Measurements from ENCODE around the gene NAE1. TPM values are rescaled to one million over a fixed set of nuclear protein-coding genes. Genes with fewer than 3 reads are reported as not detected.
"Not testable (repeated sequence)": the region's sequence is repeated elsewhere in the genome, so short reads cannot be mapped to it uniquely, and the experiment has no call there.

The NAE1 gene
- 41.2 TPM for total RNA-seq

- peak; percentile 98 for ATAC-seq
These were observed at the start of gene NAE1 for GRCh38 chr16:66830422-66831404. NAE1 (minus strand) TSS chr16:66830976; CDS start chr16:66830899, 77 bp downstream.

- no peak for ATAC-seq
These were observed 47.3 kb upstream of the NAE1 start for GRCh38 chr16:66878067-66878466.

GRCh38 chr16:66874079-66874775 lies 43.5 kb upstream of the NAE1 start:
- no peak for ATAC-seq

GRCh38 chr16:66873685-66874055 lies 42.9 kb upstream of the NAE1 start:
- no peak for ATAC-seq

DNA sequence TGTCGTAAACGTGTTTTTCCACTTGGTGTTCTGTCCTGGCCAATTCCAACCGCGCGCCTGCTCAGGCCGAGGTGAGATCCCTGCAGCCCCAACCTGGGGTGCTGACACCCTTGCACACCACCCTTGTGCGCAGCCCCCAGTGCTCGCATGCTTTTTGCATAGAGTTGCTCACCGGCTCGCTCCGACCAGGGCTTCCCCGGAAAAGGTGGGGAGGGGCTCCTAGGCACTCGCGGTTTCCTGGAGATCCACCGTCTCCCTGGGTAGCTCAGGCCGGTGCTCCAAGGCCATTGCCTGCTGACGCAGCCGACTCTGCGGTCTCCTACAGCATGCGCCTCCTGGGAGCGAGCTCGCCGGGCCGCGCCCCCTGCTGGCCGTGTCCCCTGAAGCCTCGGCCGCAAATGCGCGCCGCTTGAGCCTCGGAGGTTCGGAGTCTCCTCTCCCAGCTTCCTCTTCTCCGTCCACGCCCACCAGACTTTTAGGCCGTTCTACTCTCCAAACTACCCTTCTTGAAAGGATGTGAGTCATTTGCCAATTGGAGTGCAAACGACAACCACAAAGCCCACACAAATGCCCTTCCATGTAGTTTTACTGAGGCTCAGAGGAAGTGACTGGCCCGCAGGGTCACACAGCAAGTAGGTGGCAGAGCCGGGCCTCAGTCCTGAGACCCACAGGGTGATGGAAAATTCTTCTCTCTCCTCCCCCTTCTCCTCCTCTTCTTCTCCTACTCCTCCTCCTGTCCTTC lies 42.3 kb upstream of the NAE1 start:
- ATAC-seq: peak; percentile 91

- ATAC-seq: no peak
These were observed 41.8 kb upstream of the NAE1 start for GRCh38 chr16:66872559-66872942.

- no peak for ATAC-seq
These were observed 41.1 kb upstream of the NAE1 start for GRCh38 chr16:66871840-66872239.

GRCh38 chr16:66871363-66871762 lies 40.6 kb upstream of the NAE1 start:
- ATAC-seq: not testable (repeated sequence)

DNA sequence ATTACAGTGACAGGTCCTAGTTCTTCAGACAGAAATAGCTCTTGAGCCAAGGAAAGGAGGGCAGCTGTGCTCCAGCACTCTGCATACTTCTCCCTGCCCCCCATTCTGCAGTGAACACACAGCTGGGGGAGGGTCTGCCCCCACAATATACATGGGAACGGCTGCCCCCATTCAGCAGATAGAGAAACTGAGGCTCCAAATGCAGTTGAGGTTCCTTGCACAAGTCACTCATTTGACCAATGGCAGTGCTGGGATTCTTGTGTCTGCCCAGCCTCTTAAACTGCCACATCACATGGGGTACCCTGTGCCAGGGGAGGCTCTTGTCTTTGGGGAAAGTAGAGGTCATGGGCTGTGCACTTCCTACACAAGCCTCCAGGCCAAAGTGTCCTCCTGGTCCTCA lies 38.6 kb upstream of the NAE1 start:
- no peak for ATAC-seq

DNA sequence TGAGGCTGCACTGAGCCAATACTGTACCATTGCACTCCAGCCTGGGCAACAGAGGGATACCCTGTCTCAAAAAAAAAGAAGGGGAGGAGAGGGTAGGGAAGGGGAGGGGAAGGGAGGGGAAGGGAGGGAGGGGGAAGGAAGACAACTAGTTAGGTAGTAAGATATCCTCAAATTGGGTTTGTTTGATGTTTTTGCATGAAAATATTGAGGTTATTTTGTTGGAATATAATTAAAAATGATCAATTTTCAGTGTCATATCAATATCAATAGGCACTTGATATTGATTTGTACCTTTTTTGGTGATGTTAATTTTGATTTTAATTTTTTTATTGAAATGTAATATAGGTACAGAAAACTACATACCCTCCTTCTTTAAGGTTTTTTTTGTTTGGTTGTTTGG lies 32.9 kb upstream of the NAE1 start:
- no peak for ATAC-seq

DNA sequence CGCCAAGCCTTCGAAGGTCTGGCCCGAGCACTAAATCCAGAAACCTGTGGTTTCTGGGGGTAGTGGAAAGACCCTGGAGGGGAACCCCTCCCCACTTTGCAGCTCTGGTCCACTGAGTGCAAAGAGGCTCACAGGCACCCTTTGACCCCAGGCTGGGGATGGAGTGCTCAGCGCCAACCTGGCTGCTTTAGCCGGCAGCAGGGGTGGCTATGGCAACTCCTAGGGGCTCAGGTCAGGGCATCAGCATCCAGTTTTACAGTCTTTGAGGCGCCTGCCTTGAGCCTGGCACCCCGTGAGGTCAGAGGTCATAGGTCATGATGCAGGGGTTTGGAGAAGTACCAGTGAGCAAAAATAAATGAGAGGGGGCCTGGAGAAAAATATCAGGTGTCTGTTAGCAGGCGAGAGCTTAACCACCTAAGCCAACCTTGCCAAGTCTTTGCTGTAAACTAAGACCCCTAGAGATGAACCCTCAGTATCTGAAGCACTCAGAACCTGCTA lies 31.3 kb upstream of the NAE1 start:
- ATAC-seq: no peak

- no peak for ATAC-seq
These were observed 28.8 kb upstream of the NAE1 start for GRCh38 chr16:66859397-66860068.

GRCh38 chr16:66858740-66859396 lies 28.1 kb upstream of the NAE1 start:
- ATAC-seq: peak; percentile 50

- no peak for ATAC-seq
These were observed 26.7 kb upstream of the NAE1 start for GRCh38 chr16:66857437-66857836.

DNA sequence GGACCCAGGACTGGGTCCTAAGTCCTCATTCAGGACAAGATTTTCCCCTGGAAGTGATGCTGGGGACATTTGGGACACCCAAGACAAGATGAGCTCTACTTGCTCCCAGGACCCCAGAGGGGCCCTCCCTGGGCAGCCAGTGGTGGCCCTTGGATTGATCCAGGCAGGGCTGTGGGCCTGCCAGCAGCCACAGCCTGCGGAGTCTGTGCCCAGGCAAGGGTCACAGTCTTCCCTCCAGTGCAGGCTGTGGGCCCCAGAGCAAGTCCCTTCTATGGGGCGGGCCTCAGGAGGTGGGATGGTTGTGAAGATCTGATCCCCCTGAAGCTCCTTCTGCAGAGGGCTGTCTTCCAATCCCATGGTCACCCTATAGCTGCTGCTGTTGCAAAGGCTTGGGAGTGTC lies 26.0 kb upstream of the NAE1 start:
- ATAC-seq: no peak

DNA sequence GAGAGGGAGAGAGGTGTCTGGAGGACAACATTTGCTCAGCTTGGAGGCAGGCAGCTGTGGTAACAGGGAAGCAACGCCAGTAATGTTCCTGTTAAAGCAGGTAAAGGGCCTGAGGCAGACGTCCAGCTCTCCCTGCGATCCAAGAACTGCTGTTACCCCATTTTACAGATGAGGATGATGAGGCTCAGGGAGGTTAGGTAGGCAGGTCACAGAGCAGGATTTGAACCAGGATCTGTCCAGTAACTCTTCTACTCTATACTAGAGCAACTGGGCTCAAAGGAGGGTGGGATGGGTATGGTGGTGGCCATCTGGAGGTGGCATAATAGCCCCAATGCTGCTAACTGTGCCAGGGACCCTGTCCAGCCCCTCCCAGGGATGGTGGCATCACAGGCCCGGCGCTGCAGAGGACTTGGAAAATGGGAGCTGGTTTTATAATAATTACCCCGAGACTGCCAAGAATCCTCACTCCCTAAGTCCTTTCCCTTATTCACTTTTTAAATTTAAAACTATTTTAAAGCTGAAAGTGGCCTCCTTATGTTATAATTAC lies 25.5 kb upstream of the NAE1 start:
- ATAC-seq: no peak

- ATAC-seq: peak; percentile 6
These were observed 22.7 kb upstream of the NAE1 start for GRCh38 chr16:66853261-66854139.

GRCh38 chr16:66851166-66851964 lies 20.6 kb upstream of the NAE1 start:
- ATAC-seq: no peak

DNA sequence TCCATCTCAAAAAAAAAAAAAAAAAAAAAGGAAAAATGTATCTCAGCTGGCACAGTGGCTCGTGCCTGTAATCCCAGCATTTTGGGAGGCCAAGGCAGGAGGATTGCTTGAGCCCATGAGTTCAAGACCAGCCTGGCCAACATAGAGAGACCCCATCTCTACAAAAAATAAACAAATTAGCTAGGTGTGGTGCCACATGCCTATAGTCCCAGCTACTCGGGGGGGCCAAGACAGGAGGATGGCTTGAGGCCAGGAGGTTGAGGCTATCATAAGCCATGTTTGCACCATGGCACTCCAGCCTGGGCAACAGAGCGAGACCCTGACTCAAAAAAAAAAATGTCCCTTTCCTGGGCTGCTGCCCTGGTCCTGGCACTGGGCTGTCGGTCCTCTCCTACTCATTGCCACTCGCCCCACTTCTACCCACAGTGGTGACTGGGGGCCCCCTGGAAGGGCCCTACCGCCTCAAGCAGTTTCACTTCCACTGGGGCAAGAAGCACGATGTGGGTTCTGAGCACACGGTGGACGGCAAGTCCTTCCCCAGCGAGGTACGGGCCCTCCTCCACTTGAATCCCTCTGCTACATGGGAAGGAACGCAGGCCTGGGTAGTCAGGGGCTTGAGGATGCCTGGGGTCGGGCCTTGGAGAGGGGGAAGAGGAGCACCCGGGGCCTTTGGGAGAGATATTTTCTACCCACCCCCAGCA lies 19.5 kb upstream of the NAE1 start:
- ATAC-seq: no peak
